Measurements from ENCODE around the gene KIF22.
"Not testable (repeated sequence)": the region's sequence is repeated elsewhere in the genome, so short reads cannot be mapped to it uniquely, and the experiment has no call there.

The KIF22 gene

GRCh38 chr16:29815032-29815721 is 24.6 kb downstream of the KIF22 start:
- DNase-seq (ENCODE audit: low spot score): no peak

DNA sequence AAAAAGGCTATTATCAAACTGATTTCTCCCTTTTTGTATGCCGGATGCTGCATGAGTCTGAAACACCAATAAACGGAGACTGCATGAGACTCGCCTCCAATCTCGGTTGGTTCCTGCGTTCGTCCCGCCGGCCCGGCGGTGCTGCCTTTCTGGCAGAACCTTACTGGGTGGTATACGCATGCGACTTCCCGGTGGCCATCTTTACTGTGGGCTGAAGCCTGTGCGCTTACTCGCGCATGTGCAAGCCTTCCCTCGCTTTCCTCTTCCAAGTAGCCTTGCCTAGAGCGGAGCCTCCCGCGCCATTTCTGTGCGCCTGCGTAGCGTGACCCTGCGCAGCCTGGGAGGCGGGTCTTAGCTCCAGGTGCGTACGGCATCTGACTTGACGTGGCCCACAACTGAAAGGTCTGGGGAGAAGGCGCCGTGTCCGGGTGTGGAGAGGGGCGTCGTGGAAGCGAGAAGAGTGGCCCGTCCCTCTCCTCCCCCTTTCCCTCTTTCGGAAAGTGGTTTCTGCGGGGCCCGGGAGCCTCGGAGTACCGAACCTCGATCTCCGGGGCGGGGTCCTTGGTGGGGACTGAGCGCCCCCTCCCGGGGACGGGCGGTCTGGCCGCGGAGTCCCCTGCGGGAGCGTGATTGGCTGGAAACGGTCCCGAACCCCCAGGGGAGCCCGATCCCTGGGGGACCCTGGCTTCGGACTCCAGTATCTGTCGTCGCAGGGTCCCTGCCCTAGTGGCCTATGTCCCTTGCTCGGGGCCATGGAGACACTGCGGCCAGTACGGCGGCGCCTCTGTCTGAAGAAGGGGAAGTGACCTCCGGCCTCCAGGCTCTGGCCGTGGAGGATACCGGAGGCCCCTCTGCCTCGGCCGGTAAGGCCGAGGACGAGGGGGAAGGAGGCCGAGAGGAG is 25.5 kb downstream of the KIF22 start, which contains the start of gene PAGR1:
TSS of gene PAGR1 (plus strand) at position 360 of the 901 bp plus-strand sequence. CDS start at position 734, 374 bp downstream.
- peak; percentile 98 for DNase-seq (ENCODE audit: low spot score)

DNA sequence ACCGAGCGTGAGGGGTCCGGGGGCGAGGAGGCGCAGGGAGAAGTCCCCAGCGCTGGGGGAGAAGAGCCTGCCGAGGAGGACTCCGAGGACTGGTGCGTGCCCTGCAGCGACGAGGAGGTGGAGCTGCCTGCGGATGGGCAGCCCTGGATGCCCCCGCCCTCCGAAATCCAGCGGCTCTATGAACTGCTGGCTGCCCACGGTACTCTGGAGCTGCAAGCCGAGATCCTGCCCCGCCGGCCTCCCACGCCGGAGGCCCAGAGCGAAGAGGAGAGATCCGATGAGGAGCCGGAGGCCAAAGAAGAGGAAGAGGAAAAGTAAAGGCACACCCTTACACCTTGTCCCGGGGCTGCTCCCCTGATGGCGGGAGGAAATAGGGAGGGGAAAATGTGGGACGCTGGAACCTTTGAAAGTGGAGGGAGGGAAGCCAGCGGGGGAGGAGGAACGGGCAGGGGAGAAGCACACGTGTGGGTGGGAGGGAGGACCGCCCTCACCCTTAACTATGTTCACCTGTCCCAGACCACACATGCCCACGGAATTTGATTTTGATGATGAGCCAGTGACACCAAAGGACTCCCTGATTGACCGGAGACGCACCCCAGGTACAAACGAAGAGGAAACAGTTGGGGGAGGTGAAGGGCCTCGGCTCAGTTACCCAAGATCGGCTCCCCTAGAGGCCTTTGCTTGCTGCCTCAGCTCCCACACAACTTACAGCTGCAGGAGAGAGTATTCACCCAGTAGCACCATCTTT is 26.3 kb downstream of the KIF22 start:
- DNase-seq (ENCODE audit: low spot score): peak; percentile 40

- no peak for DNase-seq (ENCODE audit: low spot score)
These were observed 27.5 kb downstream of the KIF22 start for GRCh38 chr16:29818082-29818481.

DNA sequence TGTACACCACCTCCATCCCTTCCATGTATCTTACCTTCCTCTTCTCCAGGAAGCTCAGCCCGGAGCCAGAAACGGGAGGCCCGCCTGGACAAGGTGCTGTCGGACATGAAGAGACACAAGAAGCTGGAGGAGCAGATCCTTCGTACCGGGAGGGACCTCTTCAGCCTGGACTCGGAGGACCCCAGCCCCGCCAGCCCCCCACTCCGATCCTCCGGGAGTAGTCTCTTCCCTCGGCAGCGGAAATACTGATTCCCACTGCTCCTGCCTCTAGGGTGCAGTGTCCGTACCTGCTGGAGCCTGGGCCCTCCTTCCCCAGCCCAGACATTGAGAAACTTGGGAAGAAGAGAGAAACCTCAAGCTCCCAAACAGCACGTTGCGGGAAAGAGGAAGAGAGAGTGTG is 29.0 kb downstream of the KIF22 start:
- DNase-seq (ENCODE audit: low spot score): no peak

GRCh38 chr16:29820271-29820701 is 29.7 kb downstream of the KIF22 start, which contains the start of gene MVP:
TSS of gene MVP (plus strand) at chr16:29820462. CDS start at chr16:29830550, 10,088 bp downstream.
- DNase-seq (ENCODE audit: low spot score): peak; percentile 45

DNA sequence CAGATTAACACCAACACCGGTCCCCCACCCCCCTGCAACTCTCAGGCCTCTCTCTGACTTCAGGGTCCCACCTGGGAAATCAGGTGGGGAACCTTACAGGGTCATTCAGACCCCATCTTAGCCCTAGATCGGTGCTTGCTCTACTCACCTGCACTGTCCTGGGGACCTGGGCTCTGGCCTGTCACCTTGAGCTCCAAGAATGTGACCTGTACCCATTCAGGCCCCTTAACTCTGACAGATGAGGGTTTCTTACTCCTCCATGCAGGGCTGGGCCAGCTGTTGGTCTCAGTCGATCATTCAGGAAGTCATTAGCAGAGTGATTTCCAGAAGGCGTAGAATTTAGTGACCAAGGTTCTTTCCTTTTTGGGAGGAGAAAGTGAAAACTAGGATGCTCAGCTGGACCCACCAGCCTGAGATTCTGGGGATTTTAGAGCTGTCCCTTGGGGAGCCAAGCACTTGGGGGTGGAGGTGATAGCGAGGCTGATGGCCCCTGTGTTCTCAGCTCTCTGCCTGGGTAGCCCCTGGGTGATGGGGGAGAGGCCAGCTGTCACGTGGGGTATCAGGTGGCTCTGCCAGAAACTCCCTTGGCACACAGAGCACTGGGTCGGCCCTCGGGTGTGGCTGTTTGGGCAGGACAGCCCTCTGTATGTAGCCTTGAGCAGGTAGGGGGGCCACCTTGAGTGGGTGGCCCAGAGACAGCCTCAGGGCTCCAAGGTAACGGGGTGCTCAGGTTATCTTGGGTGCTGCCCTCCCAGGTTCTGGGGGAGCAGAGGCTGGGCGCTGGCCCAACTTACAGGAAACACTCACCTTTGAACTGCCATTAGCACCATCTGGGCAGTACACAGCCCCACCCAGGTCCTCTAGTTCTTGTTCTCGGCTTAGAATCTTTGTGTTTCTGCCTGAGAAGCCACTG is 30.4 kb downstream of the KIF22 start:
- no peak for DNase-seq (ENCODE audit: low spot score)

GRCh38 chr16:29821643-29822115 is 31.1 kb downstream of the KIF22 start:
- no peak for DNase-seq (ENCODE audit: low spot score)

GRCh38 chr16:29824589-29825144 is 34.1 kb downstream of the KIF22 start:
- no peak for DNase-seq (ENCODE audit: low spot score)

- DNase-seq (ENCODE audit: low spot score): no peak
These were observed 34.8 kb downstream of the KIF22 start for GRCh38 chr16:29825145-29826044.

DNA sequence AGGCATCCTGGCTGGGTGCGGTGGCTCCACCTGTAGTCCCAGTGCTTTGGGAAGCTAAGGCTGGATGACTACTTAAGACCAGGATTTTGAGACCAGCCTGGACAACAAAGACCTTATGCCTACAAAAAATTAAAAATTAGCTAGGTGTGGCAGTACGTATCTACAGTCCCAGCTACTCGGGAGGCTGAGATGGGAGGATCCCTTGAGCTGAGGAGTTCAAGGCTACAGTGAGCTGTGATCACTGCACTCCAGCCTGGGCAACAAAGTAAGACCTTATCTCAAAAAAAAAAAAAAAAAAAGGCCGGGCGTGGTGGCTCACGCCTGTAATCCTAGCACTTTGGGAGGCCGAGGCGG is 35.8 kb downstream of the KIF22 start:
- DNase-seq (ENCODE audit: low spot score): no peak

DNA sequence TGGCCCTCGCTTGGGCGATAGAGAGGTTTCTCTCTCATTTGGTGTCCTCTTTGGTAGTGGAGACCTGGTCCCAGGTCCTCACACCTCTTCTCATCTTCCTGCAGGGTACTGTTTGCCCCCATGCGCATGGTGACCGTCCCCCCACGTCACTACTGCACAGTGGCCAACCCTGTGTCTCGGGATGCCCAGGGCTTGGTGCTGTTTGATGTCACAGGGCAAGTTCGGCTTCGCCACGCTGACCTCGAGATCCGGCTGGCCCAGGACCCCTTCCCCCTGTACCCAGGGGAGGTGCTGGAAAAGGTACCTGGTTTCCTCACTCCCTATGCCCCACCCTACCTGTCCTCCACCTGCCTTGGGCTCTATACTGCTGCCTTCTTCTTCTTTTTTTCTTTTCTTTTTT is 40.2 kb downstream of the KIF22 start:
- no peak for DNase-seq (ENCODE audit: low spot score)

GRCh38 chr16:29831490-29831889 is 40.9 kb downstream of the KIF22 start:
- no peak for DNase-seq (ENCODE audit: low spot score)

DNA sequence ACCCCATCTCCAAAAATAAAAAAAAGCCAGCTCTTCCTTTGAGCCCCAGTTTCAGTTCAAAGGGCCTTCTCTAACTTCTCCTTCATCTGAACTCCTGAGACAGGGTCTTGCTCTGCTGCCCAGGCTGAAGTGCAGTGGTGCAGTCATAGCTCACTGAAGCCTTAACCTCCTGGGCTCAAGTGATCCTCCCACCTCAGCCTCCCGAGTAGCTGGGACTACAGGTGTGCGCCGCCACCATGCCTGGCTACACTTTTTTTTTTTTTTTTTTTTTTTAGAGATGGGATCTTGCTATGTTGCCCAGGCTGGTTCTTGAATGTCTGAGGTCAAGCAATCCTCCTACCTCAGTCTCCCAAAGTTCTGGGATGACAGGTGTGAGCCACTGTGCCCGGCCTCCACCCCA is 42.7 kb downstream of the KIF22 start:
- not testable (repeated sequence) for DNase-seq (ENCODE audit: low spot score)

GRCh38 chr16:29834079-29834478 is 43.5 kb downstream of the KIF22 start:
- no peak for DNase-seq (ENCODE audit: low spot score)

DNA sequence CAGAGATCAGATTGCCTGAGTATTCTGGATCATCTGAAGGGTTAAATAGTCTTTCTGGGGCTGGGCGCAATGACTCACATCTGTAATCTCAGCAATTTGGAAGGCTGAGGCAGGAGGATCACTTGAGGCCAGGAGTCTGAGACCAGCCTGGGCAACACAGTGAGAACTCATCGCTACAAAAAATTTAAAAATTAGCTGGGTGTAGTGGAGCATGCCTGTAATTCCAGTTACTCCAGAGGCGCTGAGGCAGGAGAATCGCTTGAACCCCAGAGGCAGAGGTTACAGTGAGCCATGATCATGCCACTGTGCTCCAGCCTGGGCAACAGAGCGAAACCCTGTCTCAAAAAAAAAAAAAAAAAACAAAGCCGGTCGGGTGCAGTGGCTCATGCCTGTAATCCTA is 45.4 kb downstream of the KIF22 start:
- DNase-seq (ENCODE audit: low spot score): no peak

DNA sequence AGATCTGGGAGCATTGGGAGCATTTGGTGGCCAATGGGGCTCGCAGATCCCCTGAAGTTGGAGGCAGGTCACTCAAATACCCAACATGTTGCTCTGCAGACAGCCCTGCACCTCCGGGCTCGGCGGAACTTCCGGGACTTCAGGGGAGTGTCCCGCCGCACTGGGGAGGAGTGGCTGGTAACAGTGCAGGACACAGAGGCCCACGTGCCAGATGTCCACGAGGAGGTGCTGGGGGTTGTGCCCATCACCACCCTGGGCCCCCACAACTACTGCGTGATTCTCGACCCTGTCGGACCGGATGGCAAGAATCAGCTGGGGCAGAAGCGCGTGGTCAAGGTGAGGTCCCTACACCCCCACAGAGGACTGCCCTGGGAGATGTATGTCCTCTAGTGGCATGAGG is 46.1 kb downstream of the KIF22 start:
- DNase-seq (ENCODE audit: low spot score): no peak

DNA sequence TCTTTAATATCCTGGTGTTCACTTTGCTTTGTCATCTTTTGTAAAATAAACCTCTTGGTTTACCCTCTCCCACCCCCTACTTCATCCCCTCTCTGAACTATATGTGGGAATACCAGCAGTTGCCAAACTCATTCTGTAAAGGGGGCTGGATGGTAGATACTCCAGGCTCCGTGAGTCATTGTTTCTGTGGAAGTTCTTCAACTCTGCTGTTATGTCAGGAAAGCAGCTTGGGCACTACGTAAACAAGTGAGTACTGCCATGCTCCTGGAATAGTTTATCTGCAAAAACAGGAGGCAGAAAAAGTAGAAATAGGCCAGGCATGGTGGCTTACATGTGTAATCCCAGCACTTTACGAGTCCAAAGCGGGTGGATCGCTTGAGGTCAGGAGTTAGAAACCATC is 47.3 kb downstream of the KIF22 start:
- no peak for DNase-seq (ENCODE audit: low spot score)

DNA sequence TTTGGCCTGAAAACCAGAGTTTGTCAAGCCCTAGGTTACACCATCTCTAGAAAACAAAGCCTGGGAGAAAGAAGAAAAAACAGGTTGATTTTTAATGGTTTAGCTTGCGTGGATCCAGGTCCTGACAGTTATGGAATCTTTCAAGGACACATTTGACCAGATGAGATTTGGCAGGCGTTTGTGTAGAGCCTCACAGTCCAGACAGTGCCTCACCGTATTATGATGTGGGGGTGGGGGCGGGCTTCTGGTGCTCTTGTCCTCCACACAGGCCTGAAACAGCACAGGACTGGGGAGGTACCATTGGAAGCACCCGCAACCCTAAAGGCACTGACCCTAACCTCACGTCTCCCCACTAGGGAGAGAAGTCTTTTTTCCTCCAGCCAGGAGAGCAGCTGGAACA is 49.3 kb downstream of the KIF22 start:
- no peak for DNase-seq (ENCODE audit: low spot score)

GRCh38 chr16:29840240-29840639 is 49.7 kb downstream of the KIF22 start:
- no peak for DNase-seq (ENCODE audit: low spot score)
